ENCODE results near the gene SH2D7.

Gene SH2D7

GRCh38 chr15:78125267-78125666, 32.9 kb downstream of the SH2D7 start:
- ATAC-seq (no peak), DNase-seq (ENCODE audit: low spot score in 2 of 2) (no peak)
- H3K36me3 Mint-ChIP-seq = no peaks in the 10 kb centered on the region
- H3K27ac Mint-ChIP-seq = peak overlapping the region; percentile 15
- no peaks in the 10 kb centered on the region for H3K9me3 Mint-ChIP-seq
- no peak overlapping the region for H3K4me3 Mint-ChIP-seq
- H3K4me1 Mint-ChIP-seq = peaks cover 16% of the 10 kb centered on the region

- no peak for ATAC-seq
- peaks cover 6% of the 10 kb centered on the region for H3K36me3 Mint-ChIP-seq
- peak overlapping the region; percentile 97 for H3K27ac Mint-ChIP-seq
- DNase-seq (ENCODE audit: low spot score in 2 of 2) = no peak
- no peak overlapping the region for H3K4me3 Mint-ChIP-seq
- H3K9me3 Mint-ChIP-seq = no peaks in the 10 kb centered on the region
- peaks cover 36% of the 10 kb centered on the region for H3K4me1 Mint-ChIP-seq
Measured at GRCh38 chr15:78127882-78128281, 35.5 kb downstream of the SH2D7 start.

GRCh38 chr15:78129077-78129750, 36.9 kb downstream of the SH2D7 start:
- DNase-seq (ENCODE audit: low spot score in 2 of 2) (no peak), ATAC-seq (no peak)
- Mint-ChIP-seq H3K36me3 (peaks cover 6% of the 10 kb centered on the region), H3K9me3 (no peaks in the 10 kb centered on the region), H3K4me1 (peaks cover 38% of the 10 kb centered on the region), H3K4me3 (no peak overlapping the region), H3K27ac (peak overlapping the region; percentile 97)

- Mint-ChIP-seq H3K27ac (peak overlapping the region; percentile 97), H3K9me3 (no peaks in the 10 kb centered on the region), H3K36me3 (peaks cover 6% of the 10 kb centered on the region), H3K4me3 (peak overlapping the region; percentile 87), H3K4me1 (peaks cover 38% of the 10 kb centered on the region)
- DNase-seq (ENCODE audit: low spot score in 2 of 2) (no peak), ATAC-seq (no peak)
Measured at GRCh38 chr15:78129751-78130287, 37.5 kb downstream of the SH2D7 start.

GRCh38 chr15:78130466-78131294, 38.3 kb downstream of the SH2D7 start:
- ATAC-seq = peak; percentile 55
- no peaks in the 10 kb centered on the region for H3K9me3 Mint-ChIP-seq
- peaks cover 38% of the 10 kb centered on the region for H3K4me1 Mint-ChIP-seq
- H3K36me3 Mint-ChIP-seq = peaks cover 6% of the 10 kb centered on the region
- peak overlapping the region; percentile 97 for H3K27ac Mint-ChIP-seq
- peak overlapping the region; percentile 87 for H3K4me3 Mint-ChIP-seq
- no peak for DNase-seq (ENCODE audit: low spot score in 2 of 2)

GRCh38 chr15:78131295-78132061, 39.1 kb downstream of the SH2D7 start, which contains the start of gene CIB2:
CIB2 (minus strand) TSS chr15:78131445; CDS start chr15:78131215, 230 bp downstream.
- H3K4me1 Mint-ChIP-seq = peaks cover 38% of the 10 kb centered on the region
- peak within 1 kb of the TSS; percentile 87 for H3K4me3 Mint-ChIP-seq
- peak; percentile 86 for ATAC-seq
- DNase-seq (ENCODE audit: low spot score in 2 of 2) = peak; percentile 89 to 92
- no peaks in the 10 kb centered on the region for H3K9me3 Mint-ChIP-seq
- peaks cover 6% of the 10 kb centered on the region for H3K36me3 Mint-ChIP-seq
- H3K27ac Mint-ChIP-seq = peak within 1 kb of the TSS; percentile 97

- H3K4me3 Mint-ChIP-seq = no peak overlapping the region
- DNase-seq (ENCODE audit: low spot score in 2 of 2) (no peak), ATAC-seq (no peak)
- H3K4me1 Mint-ChIP-seq = peaks cover 27% of the 10 kb centered on the region
- H3K9me3 Mint-ChIP-seq = no peaks in the 10 kb centered on the region
- H3K27ac Mint-ChIP-seq = no peak overlapping the region
- peaks cover 6% of the 10 kb centered on the region for H3K36me3 Mint-ChIP-seq
Measured at GRCh38 chr15:78133801-78134200, 41.4 kb downstream of the SH2D7 start.

GRCh38 chr15:78139578-78139977, 47.2 kb downstream of the SH2D7 start:
- DNase-seq (ENCODE audit: low spot score in 2 of 2) = no peak
- H3K9me3 Mint-ChIP-seq = no peaks in the 10 kb centered on the region
- no peak overlapping the region for H3K4me3 Mint-ChIP-seq
- H3K36me3 Mint-ChIP-seq = no peaks in the 10 kb centered on the region
- no peaks in the 10 kb centered on the region for H3K4me1 Mint-ChIP-seq
- no peak overlapping the region for H3K27ac Mint-ChIP-seq
- ATAC-seq = no peak

- no peaks in the 10 kb centered on the region for H3K9me3 Mint-ChIP-seq
- H3K4me1 Mint-ChIP-seq = no peaks in the 10 kb centered on the region
- H3K4me3 Mint-ChIP-seq = no peak overlapping the region
- no peaks in the 10 kb centered on the region for H3K36me3 Mint-ChIP-seq
- no peak for DNase-seq (ENCODE audit: low spot score in 2 of 2)
- ATAC-seq = no peak
- H3K27ac Mint-ChIP-seq = no peak overlapping the region
Measured at GRCh38 chr15:78140292-78140691, 47.9 kb downstream of the SH2D7 start.

- ATAC-seq = no peak
- Mint-ChIP-seq H3K9me3 (no peaks in the 10 kb centered on the region), H3K4me3 (no peak overlapping the region), H3K36me3 (no peaks in the 10 kb centered on the region), H3K27ac (peak overlapping the region; percentile 8), H3K4me1 (peaks cover 3% of the 10 kb centered on the region)
- no peak for DNase-seq (ENCODE audit: low spot score in 2 of 2)
Measured at GRCh38 chr15:78142332-78142731, 50.0 kb downstream of the SH2D7 start.

GRCh38 chr15:78146425-78147154, 54.2 kb downstream of the SH2D7 start:
- no peak overlapping the region for H3K27ac Mint-ChIP-seq
- ATAC-seq (no peak), DNase-seq (ENCODE audit: low spot score in 2 of 2) (no peak)
- peaks cover 15% of the 10 kb centered on the region for H3K36me3 Mint-ChIP-seq
- peaks cover 32% of the 10 kb centered on the region for H3K4me1 Mint-ChIP-seq
- no peaks in the 10 kb centered on the region for H3K9me3 Mint-ChIP-seq
- no peak overlapping the region for H3K4me3 Mint-ChIP-seq

GRCh38 chr15:78147566-78147965, 55.2 kb downstream of the SH2D7 start:
- DNase-seq (ENCODE audit: low spot score in 2 of 2) (no peak), ATAC-seq (no peak)
- H3K4me1 Mint-ChIP-seq = peaks cover 32% of the 10 kb centered on the region
- peak overlapping the region; percentile 92 for H3K27ac Mint-ChIP-seq
- peak overlapping the region; percentile 82 for H3K4me3 Mint-ChIP-seq
- H3K9me3 Mint-ChIP-seq = no peaks in the 10 kb centered on the region
- peaks cover 15% of the 10 kb centered on the region for H3K36me3 Mint-ChIP-seq

- ATAC-seq (no peak), DNase-seq (ENCODE audit: low spot score in 2 of 2) (no peak)
- peak overlapping the region; percentile 92 for H3K27ac Mint-ChIP-seq
- peaks cover 41% of the 10 kb centered on the region for H3K4me1 Mint-ChIP-seq
- H3K4me3 Mint-ChIP-seq = peak overlapping the region; percentile 82
- H3K36me3 Mint-ChIP-seq = peaks cover 25% of the 10 kb centered on the region
- H3K9me3 Mint-ChIP-seq = no peaks in the 10 kb centered on the region
Measured at GRCh38 chr15:78148392-78149067, 56.2 kb downstream of the SH2D7 start.
